PC-3 (cell line): ENCODE data around the gene HOXD3.

Source experiments
- CTCF ChIP-seq: fragments of 300-600 bp; sonication (generic); conservative IDR thresholded peaks from 2 replicates; pipeline ENCODE4 v1.5.1; 2017; ENCODE audit warnings: antibody characterized with exemption, low read depth, mild to moderate bottlenecking, low read length
- EZH2 ChIP-seq: fragments of 300-600 bp; sonication (generic); IDR thresholded peaks from one replicate; pipeline ENCODE4 v1.6.1; 2017; ENCODE audit warnings: antibody characterized with exemption, mild to moderate bottlenecking, low read length; ENCODE audit not compliant: unreplicated experiment

GRCh38 chr2:176117823-176118371 lies 39.2 kb upstream of the HOXD3 start:
- TF ChIP-seq CTCF (no peak), EZH2 (no peak)
